ENCODE measurements around the gene PLSCR3. TPM values are rescaled to one million over a fixed set of nuclear protein-coding genes. Genes with fewer than 3 reads are reported as not detected.
A peak's percentile ranks its signal among the peaks of the same experiment; 100 is the strongest.

PLSCR3 gene
- total RNA-seq, 2 experiments from 2014 or later = 15.3 to 23.1 TPM

DNA sequence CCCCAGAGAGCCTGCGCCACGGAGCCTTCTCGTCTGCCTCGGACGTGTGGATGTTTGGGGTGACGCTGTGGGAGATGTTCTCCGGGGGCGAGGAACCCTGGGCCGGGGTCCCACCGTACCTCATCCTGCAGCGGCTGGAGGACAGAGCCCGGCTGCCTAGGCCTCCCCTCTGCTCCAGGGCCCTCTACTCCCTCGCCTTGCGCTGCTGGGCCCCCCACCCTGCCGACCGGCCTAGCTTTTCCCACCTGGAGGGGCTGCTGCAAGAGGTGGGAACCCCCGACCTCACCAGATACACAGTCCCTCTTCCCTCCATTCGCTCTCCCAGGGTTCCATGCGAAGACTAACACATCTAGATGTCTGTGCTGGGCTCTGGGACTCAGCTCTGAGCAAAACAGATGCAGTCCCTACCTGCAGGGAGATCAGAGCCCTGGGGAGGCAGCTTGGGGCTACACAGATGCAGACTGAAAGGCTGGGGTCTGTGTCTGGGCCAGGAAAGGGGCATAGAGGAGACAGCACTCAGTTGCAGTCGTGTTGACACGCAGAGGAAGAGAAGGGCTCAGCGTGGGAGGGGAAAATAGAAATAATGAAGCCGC is 9.7 kb downstream of the PLSCR3 start:
- DNase-seq (ENCODE audit: low spot score) = peak; percentile 14
- Histone ChIP-seq H3K9me2 (ENCODE audit: insufficient read depth, low read length) (no peaks in the 10 kb centered on the region), H4K20me1 (ENCODE audit: insufficient read depth, low read length) (no peaks in the 10 kb centered on the region), H3K36me3 (ENCODE audit: insufficient read depth, low read length) (no peaks in the 10 kb centered on the region), H3K79me2 (ENCODE audit: insufficient read depth, low read depth, low read length) (no peaks in the 10 kb centered on the region), H3K4me3 (ENCODE audit: low read depth, low read length, poor library complexity, severe bottlenecking) (peak overlapping the region; percentile 64), H3K9me3 (ENCODE audit: low read length) (0 out of 2 replicates have a peak, but pooled peaks cover 1% of the 10 kb centered on the region), H3K27ac (ENCODE audit: low read depth, low read length, poor library complexity, severe bottlenecking) (no peak overlapping the region), H3K4me1 (ENCODE audit: insufficient read depth, low read length, poor library complexity, severe bottlenecking) (peaks cover 11% of the 10 kb centered on the region), H2AFZ (ENCODE audit: low read length) (peak overlapping the region; percentile 61; the same call in 1 of the 2 replicates), H3K4me2 (ENCODE audit: low read length) (peak overlapping the region; percentile 72)
- ChIA-PET CTCF (ENCODE audit: unreplicated experiment) (no interaction called here), POLR2A (interaction anchor here (0.6 to 1.0 kb wide), 3 partner anchors 10 to 54 kb away, joined by 3 read pairs; partner anchors contain the start of gene PLSCR3)
- no peak for TF ChIP-seq EZH2phosphoT487 (IDR thresholded peaks at IDR 0.05; ENCODE audit: borderline replicate concordance, low read depth, low read length)
- TF ChIP-seq, protein P1, sequence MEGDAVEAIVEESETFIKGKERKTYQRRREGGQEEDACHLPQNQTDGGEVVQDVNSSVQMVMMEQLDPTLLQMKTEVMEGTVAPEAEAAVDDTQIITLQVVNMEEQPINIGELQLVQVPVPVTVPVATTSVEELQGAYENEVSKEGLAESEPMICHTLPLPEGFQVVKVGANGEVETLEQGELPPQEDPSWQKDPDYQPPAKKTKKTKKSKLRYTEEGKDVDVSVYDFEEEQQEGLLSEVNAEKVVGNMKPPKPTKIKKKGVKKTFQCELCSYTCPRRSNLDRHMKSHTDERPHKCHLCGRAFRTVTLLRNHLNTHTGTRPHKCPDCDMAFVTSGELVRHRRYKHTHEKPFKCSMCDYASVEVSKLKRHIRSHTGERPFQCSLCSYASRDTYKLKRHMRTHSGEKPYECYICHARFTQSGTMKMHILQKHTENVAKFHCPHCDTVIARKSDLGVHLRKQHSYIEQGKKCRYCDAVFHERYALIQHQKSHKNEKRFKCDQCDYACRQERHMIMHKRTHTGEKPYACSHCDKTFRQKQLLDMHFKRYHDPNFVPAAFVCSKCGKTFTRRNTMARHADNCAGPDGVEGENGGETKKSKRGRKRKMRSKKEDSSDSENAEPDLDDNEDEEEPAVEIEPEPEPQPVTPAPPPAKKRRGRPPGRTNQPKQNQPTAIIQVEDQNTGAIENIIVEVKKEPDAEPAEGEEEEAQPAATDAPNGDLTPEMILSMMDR (conservative IDR thresholded peaks at IDR 0.05; ENCODE audit: low read length) = no peak
- intact Hi-C loops (cut with micrococcal nuclease; ENCODE audit: unreplicated experiment) = loop anchor here (2.0 kb wide), 1 partner anchor 24 kb away; no protein-coding TSS in a partner anchor
- no TSS peak for BruUV-seq (replicated peaks)

DNA sequence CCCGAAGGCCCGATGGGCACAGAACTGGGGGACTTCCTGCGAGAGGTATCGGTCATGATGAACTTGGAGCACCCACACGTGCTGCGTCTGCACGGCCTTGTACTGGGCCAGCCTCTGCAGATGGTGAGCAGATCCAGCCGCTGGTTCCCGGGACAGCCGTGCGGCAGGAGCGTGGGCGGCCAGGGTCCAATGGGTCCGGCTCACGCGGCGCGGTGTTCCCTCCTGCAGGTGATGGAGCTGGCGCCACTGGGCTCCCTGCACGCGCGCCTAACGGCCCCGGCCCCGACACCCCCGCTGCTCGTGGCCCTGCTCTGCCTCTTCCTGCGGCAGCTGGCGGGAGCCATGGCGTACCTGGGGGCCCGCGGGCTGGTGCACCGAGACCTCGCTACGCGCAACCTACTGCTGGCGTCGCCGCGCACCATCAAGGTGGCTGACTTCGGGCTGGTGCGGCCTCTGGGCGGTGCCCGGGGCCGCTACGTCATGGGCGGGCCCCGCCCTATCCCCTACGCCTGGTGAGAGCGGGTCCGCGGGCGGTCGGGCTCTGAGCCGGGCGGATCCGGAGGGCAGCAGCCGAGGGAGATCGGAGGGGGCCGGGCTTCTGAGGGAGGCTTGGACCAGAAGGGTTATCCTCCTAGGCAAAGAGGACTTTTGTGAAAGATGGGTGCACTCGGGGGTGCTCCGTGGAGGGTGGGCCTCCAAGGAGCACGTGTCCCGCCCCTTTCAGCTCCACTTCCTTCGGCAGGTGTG is 10.4 kb downstream of the PLSCR3 start:
- intact Hi-C loops (cut with micrococcal nuclease; ENCODE audit: unreplicated experiment) = loop anchor here (2.0 kb wide), 1 partner anchor 23 kb away; no protein-coding TSS in a partner anchor
- Histone ChIP-seq H3K79me2 (ENCODE audit: insufficient read depth, low read depth, low read length) (no peaks in the 10 kb centered on the region), H4K20me1 (ENCODE audit: insufficient read depth, low read length) (no peaks in the 10 kb centered on the region), H3K4me1 (ENCODE audit: insufficient read depth, low read length, poor library complexity, severe bottlenecking) (peaks cover 11% of the 10 kb centered on the region), H3K4me2 (ENCODE audit: low read length) (peak overlapping the region; percentile 72), H3K27ac (ENCODE audit: low read depth, low read length, poor library complexity, severe bottlenecking) (no peak overlapping the region), H3K4me3 (ENCODE audit: low read depth, low read length, poor library complexity, severe bottlenecking) (peak overlapping the region; percentile 64), H2AFZ (ENCODE audit: low read length) (peak overlapping the region; percentile 61; the same call in 1 of the 2 replicates), H3K9me2 (ENCODE audit: insufficient read depth, low read length) (no peaks in the 10 kb centered on the region), H3K36me3 (ENCODE audit: insufficient read depth, low read length) (no peaks in the 10 kb centered on the region), H3K9me3 (ENCODE audit: low read length) (0 out of 2 replicates have a peak, but pooled peaks cover 6% of the 10 kb centered on the region)
- ChIA-PET POLR2A (interaction anchor here (0.6 to 1.0 kb wide), 3 partner anchors 10 to 54 kb away, joined by 3 read pairs; partner anchors contain the start of gene PLSCR3), CTCF (ENCODE audit: unreplicated experiment) (no interaction called here)
- no peak for TF ChIP-seq EZH2phosphoT487 (IDR thresholded peaks at IDR 0.05; ENCODE audit: borderline replicate concordance, low read depth, low read length)
- TF ChIP-seq, protein P1 (conservative IDR thresholded peaks at IDR 0.05; ENCODE audit: low read length) = no peak
- DNase-seq (ENCODE audit: low spot score) = peak; percentile 72
- BruUV-seq (replicated peaks) = no TSS peak

Measured in OCI-LY7 (cell line).